Left forelimb (tissue), 1 donor: ENCODE measurements around the gene PLXDC2.
"Not testable (repeated sequence)": the region's sequence is repeated elsewhere in the genome, so short reads cannot be mapped to it uniquely, and the experiment has no call there.

Experiments used
- DNase-seq: peaks from one replicate; pipeline ENCODE4 v3.0.0-alpha.2; 2018; ENCODE audit warnings: low spot score

Gene PLXDC2

DNA sequence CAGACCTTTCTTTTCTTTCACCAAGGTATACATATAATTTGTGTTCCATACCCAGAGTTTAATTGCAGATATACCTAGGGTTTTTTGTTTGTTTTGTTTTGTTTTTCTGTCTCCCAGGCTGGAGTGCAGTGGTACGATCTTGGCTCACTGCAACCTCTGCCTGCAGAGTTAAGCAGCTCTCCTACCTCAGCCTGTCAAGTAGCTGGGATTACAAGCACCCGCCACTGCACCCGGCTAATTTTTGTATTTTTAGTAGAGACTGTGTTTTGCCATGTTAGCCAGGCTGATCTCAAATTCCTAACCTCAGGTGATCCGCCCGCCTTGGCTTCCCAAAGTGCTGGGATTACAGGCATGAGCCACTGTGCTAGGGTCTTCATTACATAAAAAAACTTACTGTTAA is 228.9 kb downstream of the PLXDC2 start:
- DNase-seq = not testable (repeated sequence)

DNA sequence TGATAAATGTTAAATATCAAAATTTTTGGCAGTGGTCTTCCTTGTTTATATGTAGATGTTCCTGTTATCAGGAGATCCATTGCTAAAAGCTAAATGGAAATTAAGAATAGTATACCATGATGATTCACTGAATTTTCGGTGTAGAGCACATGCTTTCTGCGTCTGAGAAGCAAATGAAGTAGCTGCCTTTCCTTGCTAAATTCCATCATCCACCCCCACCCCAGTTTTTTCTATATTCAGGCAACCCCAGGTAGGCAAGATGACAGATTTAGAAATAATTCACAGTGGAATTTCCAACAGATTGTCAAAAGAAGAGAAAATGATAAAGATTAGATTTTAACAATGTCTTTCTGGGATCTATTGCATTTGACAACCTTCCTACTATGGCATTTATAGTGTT is 231.9 kb downstream of the PLXDC2 start:
- DNase-seq = no peak

DNA sequence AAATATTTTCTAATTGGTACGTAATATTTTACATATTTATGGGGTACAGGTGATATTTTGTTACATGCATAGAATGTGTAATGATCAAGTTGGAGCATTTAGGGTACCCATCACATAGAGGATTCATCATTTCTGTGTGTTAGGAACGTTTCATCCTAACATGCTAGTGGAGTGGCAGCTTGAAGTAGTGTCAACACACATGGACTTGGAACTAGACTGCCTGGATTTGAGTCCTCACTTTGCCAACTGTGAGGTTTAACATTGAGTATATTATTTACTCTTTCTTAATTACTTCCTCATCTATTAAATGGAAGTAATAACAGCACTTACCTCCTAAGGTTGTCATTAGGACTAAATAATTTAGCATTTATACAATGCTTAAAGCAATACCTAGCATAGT is 241.9 kb downstream of the PLXDC2 start:
- DNase-seq = no peak

DNA sequence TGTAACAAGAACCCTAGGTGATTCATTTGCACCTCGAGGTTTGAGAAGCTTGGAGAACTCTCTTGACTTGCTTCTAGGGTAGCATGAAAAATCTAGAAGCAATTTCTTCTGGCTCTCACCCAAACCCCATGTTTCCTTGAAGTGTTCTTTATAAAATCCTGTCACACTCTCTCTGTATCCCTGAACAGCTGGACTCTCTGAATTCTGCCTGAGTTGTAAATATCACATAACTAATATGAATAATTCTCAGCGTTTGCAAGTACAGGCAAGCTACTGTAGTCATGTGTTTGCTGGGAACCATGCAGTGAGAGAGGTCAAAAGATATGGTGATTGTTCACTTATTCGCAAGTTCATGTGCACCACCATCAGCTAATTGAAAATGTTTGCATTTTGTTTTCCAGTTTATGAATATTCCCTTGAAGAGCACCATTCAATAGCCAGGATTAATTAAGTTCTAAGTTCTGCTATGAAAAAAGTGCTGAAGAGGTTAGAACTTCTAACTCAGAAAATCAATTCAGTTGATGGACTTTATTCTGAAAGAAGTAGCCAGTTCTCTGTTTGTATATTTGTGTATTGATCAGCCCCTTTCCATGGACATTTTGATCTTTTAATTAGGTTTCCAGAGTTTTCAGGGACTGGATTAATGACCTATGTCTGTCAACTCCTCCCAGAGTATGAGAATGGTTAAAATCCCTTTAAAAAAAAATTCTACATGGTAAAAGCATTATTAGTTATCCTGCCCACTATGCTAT is 243.0 kb downstream of the PLXDC2 start:
- no peak for DNase-seq

DNA sequence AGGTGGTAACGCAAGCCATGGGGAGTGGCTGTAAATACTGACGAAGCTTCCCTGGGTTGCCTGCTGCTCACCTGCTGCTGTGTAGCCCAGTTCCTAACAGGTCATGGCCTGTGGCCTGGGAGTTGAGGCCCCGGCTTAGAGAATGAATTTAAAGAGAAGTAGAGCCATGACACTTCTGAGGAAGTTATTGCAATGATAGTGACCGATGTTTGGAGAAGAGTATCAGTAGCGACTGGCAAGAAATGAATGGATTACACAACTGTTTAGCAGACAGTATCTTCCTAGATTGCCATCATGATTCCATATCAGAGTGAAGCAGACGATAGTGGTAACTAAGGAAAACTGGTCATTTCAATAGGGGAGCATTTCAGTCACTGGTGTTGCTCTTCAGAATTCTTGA is 249.6 kb downstream of the PLXDC2 start:
- DNase-seq = no peak

DNA sequence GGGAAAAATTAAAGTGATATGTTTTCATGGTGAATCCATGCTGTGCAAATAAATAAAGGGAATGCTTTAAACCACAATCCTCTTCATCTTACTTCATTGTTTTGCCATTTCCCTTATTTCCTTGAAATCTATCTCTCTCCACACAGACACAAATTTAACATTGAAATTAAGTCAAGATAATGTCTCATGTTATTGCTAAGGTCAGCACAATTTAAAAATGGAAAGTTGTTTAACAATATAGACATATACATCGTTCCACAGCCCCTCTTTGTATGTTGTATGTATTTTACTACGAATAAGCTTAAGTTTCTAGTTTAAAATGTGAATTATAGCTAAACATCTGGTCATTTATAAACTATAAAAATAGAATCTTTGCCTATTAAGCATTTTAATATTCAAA is 256.9 kb downstream of the PLXDC2 start:
- DNase-seq = no peak

DNA sequence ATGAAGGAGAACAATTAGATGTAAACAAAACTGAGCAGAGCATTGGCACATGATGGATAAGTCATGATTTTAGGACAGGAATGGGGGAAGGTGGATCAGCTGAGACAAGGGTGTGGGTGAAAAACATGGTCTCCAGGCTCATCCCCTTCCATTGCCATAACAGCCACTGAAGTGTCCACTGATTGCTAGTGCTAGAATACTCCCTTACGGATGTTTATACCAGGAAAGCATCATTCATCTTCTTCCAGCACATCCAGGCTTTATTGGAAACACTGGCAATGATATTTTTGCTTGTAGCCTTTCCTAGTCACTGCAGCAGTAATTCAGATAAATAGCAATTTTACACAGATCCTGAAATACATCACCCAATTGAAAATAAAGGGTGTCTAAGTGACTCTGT is 259.5 kb downstream of the PLXDC2 start:
- DNase-seq = no peak

DNA sequence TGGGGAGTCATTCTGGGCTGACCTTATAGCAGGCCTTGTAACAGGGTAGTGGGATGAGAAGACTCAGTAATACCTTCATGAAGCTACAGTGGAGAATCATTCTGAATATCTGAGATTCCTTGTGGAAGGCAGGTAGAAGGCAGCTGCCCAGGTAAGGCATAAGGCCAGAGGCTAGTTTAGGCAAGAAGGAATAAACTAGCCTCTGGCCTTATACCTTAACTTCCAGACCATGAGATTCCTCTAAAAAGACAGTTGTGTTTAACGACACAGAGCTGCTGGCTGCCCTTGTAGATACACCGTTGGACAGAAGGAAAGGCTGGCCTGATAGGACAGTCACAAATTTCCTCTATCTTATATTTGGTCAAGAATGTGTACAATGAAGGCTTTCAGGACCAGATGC is 268.2 kb downstream of the PLXDC2 start:
- DNase-seq = no peak

DNA sequence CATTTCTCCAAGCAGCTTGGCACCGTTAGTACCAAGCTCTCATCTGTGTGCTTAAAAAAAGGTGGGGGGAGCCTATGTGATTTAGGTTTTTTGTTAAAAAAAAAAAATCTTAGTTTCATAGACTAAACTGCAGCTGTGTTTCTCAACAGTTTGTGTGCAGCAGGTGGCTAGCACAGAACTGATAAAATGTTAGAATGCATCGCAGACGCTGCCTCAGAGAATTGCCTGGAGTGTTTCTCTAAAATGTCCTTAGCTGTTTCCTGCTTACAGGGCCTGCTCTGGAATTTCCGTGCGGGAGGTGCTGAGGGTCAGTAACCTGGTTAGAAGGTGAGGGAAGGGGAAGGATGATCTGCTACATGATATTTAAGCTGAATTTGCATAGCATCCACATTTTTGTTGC is 268.9 kb downstream of the PLXDC2 start:
- no peak for DNase-seq

DNA sequence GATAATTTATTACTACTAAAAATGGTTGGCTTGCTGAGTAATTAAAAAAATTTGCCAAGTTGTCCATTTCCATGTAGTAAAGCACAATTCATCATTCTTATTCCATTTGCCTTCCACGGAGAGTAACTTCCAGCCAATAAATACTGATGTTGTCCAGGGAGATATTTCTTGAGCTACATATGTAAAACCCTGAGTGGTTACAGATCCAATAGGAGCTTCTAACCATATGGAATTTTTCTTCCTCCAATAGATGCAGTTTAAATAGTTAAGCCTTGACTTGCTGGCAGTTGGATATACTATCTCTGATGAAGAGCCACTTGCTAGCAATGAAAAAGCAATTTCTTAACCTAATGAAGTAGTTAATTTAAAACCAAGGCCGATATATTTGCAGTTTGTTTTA is 271.1 kb downstream of the PLXDC2 start:
- no peak for DNase-seq

DNA sequence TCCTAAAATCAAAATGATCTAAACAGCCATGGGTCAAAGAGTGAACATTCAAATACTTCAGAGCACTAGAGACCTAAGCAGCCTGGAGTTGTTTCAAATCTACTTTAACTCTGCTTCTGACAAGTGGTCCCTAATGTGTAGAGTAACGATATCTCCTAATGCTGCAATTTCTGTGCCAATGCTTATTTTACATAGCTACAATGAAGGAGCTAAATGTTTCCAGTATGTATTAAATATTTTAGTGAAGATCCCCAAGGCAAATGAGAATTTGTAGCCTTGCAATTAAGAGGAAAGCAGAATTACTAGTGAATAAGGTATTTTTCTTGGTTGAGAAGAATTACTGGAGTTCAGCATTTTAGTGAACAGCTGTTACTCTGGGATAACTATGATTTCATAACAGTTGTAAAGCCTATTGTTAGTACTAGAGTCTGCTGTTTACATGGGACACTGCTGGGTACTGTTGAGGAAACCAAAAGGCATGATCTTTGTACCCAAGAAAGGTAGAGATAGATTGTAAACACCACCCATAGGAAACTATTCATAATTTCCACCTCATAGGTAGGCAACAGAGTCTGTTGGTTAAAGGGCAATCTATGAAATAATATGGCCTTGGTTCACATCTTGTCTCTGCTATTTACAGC is 271.9 kb downstream of the PLXDC2 start:
- DNase-seq = no peak

DNA sequence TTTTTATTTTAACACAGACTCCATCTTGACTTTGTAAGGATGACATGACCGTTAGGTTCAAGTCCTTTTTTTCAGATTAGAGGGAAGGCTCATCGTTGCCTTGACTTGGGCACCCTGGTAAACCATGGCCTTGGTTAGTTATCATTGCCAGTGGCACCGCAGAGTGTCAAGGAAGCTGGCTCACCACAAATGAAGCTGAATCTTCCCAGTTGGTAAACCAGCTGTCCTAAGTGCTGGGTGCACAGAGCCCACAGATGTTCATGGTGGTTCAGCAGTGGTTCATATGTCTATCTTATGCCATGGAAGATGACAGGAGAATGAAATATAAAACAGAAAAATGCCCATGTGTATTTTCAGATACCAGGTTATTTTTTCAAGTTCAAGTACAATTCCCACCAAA is 273.6 kb downstream of the PLXDC2 start:
- no peak for DNase-seq

DNA sequence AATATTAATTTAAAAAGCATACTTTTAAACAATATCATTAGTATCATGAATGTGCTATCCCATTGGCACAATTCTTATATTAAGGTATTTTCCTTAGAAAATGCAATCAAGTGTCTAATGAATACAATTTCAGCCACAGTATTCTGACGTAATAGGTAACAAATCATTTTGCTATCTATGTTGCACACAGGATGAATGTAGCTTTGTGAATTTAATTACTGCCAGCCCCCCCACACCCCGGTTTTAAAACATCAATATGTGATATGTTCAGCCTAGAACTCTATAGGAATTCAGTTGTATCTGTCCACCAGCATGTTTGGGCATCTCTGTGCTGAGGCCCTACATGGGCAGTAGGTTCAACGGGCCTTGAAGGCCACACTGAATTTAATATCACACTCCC is 274.6 kb downstream of the PLXDC2 start:
- no peak for DNase-seq

DNA sequence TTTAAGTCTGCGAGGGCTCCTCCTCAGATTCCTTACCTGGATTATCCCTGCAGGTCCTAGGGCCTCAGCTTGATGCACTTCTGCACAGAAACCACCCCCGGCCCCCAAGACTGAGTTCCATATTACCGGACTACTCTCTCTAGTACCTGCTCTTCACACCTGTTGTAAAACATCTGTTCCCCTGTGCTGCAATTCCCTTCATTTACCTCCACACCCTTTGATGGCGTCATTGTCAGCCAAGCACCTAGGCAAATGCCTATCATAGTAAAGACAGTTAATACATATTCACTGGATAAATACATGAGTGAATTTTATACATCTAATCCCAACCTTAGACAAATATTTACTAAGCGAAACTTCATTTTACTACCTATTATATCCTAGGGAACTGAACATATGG is 275.5 kb downstream of the PLXDC2 start:
- DNase-seq = no peak

DNA sequence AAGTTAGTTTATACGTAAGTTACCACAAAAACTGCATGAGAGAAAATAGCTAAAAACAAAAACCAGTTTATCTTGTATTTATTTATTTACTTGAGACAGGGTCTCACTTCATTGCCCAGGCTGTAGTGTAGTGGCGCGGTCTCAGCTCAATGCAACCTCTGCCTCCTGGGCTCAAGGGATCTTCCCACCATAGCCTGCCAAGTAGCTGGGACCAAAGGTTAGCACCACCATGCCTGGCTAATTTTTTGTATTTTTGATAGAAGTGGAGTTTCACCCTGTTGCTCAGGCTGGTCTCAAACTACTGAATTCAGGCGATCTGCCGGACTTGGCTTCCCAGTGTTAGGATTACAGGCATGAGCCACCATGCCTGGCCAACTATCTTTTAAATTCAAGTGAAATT is 277.4 kb downstream of the PLXDC2 start:
- DNase-seq = no peak

DNA sequence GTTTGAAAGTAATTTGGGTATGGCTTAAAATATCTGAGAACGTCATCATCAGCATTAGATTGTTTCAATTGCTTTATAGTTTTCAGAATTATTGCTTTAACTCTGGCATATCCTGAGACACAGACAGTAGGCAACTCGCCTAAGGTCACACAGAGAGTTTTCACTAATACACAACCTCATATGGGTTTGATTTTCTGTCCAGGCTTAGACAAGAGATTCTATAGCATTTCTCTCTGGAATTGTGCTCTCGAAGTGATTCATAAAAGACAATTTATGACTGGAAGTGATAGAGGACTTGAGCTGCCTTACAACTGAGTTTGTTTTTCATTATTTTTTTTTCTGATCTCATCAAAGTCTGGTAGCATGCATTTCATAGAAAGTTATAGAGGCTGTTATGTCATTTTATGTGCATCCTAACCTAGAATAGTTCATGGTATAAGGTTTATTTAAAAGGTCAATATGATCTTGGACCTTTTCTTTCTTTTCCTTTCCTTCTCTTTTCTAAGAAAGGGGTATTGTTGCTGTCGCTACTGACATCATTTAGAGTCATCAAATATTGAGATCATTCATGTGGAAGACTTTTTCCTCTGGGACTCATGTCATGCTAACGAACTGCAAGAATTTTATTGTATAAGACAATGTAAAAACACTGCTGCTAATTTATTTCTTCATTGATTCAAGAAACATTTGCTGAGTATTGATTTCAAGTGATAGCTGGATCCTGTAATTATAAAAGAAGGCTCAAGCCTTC is 278.2 kb downstream of the PLXDC2 start:
- DNase-seq = no peak

DNA sequence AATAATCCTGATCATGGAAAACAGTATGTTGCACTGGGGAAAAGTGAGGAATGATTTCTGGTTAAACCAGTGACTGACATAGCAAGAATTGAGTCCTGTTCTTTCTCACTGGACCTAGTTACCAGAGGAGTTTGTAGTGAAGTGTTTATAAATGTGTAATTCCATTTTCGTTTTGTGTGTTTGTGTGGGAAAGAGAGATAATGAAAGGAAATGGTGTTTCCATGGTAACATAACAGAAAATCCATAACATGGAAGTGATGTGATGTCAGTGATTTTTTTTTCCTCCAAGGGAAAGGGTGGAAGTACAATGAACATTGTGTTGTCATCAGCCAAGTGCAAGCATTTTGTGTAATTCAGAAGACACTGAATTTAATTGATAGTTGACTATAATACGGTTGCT is 283.9 kb downstream of the PLXDC2 start:
- no peak for DNase-seq

DNA sequence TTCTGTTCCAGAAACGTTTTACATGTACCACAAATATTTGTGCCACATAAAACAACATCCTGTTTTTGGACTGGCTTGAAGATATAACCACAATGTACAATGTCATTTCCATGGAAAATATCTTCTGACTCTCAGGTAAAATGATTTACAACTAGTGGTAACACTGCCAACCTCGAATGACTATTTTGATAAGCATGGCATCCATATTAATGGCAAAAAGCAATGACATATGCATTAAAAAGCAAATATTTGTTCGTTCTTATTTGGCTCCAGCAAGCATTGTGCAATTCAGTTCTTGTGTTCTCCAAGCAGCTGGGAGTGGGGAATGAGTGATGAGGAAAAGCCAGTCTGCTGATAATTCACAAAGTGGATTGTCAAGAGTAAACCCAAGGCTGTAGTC is 289.0 kb downstream of the PLXDC2 start:
- DNase-seq = no peak

DNA sequence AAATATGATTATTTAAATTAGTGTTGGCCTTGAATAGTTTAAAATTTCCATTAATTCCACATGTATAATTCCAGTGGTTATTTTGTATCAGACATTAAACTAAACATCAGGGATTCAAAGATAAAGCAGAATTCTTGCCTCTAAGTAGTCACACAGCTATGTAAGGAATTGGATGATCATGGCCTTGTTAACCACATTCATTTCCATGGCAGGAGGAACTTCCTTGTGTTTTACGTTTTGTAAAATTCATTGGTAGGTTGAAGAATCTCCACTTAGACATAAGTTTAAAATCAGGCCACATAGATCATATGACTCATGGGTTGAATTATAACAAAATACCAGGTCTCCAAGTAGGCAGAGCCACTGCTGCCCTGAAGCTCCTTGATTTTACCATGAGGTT is 289.7 kb downstream of the PLXDC2 start:
- DNase-seq = no peak

DNA sequence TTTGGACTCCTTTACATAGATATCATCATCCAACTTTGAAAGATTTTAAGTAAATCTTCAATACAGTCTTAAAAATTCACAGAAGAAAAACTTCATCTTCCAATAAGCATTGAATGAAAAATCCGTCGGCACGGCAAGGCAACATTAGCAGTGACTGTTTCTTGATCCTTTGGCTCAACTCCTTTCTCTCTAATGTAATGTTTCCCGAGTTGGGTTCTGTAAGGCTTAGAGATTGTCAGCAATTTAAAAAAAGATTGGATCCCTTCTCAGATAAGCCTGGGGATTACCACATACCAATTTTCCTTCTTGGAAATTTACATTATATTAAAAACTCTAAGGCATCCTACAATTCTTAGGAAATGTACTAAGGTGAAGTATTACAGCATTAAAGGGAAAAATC is 291.8 kb downstream of the PLXDC2 start:
- no peak for DNase-seq

DNA sequence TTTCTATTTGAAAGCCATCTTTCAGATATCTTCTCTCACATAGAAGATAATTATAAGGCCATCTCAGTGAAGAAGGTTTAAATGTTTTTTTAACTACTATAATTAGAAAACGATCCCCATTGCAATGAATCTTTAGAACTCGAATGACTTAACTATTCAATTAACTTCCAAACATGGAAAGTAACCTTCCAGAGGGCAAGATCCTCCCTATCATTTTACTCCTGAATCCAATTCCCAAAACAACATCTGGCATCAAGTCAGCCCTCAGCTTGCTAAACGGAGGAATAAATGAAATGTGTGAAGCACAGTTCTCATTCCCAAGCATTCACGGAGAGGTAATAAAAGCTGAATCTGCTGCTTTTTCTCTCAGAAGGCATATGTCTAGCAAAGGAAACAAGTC is 293.4 kb downstream of the PLXDC2 start:
- no peak for DNase-seq

DNA sequence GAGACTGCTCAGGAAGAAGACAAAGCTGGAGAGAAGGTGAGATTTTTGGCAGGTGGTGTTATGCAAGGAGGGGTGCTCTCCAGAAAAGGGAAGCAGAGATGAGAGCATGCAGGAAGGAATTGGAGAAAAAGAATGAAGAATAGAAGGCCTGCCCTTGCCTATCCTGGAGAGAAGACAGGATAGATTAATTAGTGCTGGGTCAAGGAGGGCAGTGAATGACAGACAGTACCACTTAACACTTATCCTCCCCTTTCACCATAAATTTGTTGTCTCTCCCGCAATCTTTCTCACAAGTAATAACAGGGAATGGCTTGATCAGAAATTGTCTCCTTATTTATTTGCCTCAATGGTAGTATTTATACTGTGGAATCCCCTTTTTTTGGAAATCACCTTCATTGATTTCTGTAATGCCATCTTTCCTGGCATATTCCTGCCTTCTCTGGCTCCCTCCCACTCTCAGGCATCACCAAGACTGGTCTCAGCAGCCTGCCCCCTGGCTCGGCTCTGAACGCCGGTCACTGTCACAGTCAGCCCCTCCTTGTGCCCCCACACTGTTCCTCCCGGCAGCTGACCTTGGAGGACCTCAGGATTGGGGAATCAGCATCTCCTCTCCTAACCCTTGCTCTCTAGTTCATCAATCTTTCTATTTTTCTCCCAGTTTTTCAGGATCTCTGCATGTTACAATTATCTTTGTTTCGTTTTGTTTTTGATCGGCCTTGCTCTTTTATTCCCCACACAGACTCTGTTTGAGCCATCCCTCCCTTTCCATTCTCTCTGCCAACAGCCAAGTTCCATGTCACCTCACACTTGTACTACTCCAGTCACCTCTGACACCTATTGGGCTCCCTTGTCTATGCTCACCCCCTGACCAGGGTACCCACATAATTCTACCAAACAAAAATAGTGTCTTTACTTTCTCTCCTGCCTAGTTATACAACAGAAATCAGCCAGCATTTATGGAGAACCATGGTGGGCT is 294.2 kb downstream of the PLXDC2 start:
- no peak for DNase-seq
